Limb (tissue), 2 donors: ENCODE data around the gene ZNF579.

ENCODE experiments used
- DNase-seq, 2 donors: peaks; one replicate each; pipeline ENCODE4 v3.0.0-alpha.2; 2016; ENCODE audit errors: extremely low spot score in 2 of 2

Gene ZNF579

DNA sequence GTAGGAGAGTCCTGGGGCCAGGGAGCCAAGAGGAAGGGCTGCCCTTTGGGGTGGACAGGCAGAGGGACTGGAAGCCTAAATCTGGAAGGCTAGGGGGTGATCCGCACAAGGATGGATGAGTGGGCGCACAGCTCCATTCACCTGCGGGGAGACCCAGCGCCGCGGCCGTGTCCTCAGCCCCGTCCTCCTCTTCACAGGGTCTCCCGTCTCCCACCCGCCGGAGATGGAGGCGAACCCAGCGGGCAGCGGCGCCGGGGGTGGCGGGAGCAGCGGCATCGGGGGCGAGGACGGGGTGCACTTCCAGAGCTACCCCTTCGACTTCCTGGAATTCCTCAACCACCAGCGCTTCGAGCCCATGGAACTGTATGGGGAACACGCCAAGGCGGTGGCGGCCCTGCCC is 32.7 kb upstream of the ZNF579 start:
- DNase-seq, result no peak

- no peak for DNase-seq
Observed at GRCh38 chr19:55611983-55612645, 31.5 kb upstream of the ZNF579 start.

DNA sequence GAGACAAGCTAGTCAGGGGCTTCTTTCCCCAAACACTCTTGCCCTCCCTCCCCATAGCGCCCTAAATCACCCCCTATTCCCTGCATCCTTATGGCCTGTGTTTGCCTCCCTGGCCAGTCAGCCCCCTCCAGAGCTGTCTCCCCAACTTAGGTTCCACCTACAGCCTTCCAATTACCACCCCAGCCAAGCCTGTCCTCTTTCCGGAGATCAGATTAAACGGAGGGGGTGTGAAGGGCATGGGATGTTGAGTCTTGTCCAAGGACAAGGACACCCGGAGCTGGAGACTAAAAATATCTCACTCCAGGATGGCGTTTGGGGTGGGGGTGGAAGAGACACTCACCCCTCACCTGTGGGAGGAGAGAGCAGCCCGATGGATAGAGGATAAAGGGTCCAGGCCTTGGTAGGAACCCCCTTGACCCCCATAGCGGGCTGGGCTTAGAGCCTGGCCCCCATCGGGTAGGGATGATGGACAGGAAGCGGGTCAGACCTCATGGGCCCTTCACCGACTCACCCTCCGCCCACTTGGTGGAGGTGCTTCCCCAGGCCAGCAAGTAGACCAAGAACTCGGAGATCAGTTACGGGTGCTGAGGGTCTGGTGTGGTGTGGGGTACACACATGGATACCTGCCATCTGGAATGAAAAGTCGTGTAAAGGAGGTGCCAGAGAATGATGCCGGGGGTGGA is 30.8 kb upstream of the ZNF579 start:
- DNase-seq, result no peak

GRCh38 chr19:55609326-55609725 is 28.7 kb upstream of the ZNF579 start:
- no peak for DNase-seq

DNA sequence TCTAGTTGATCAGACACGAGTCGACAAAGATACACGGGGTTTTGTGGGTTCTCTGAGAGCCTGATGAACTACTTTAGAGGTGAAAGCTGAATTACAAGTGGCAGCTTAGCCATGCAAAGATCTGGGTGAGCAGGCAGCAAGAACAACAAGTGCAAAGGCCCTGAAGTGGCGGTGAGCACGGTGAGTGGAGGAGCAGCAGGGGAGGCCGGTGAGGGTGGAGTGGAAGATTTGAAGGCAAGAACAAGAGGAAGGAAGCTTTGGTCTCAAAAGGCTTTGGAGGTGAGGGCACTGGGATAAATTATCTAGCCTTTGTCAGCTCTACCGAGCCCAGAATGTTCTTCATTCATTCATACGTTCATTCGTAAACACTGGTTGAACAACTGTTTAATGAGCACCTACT is 26.2 kb upstream of the ZNF579 start:
- DNase-seq, result no peak

DNA sequence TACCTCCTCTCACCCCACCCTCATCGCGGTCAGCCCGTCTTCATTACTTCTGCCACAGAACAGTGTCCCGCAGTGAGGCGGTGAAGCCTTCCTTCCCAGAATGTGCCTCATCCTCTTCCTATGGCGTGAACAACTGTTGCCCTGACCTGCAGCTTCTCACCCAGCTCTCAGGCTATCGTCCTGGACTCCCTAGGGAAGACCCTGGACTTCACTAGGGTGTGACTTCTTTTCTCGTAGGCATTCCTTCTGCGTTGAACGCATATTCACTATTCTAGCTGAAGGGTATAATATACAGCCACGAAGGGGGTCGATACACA is 25.8 kb upstream of the ZNF579 start:
- no peak for DNase-seq

- peak; percentile 79 to 84 for DNase-seq
Observed at GRCh38 chr19:55605637-55606470, 25.2 kb upstream of the ZNF579 start, which contains the start of gene ZNF865. TSS of gene ZNF865 (plus strand) at chr19:55605647. CDS start at chr19:55613619, 7,972 bp downstream.

DNA sequence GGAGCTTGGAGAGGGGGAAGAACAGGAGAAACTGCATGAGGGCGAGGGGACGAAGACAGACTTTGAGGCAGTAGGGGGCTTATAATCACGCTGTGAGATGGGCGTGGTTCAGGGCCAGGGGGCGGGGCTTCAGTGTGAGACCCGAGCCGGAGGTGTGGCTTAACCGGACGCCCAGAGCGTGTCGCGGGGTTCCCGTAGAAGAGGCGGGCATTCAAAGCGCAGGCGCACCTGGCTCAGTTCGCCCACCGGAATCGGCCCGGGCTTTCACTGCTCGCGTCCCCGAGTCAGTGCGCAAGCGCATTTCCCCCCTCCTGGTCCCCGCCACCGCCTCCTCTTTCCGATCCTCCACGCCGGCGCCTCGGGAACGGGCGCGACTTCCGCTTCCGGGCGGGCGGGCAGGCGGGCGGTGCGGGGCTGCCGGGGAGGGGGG is 24.6 kb upstream of the ZNF579 start:
- DNase-seq, result peak; percentile 97 to 99

DNA sequence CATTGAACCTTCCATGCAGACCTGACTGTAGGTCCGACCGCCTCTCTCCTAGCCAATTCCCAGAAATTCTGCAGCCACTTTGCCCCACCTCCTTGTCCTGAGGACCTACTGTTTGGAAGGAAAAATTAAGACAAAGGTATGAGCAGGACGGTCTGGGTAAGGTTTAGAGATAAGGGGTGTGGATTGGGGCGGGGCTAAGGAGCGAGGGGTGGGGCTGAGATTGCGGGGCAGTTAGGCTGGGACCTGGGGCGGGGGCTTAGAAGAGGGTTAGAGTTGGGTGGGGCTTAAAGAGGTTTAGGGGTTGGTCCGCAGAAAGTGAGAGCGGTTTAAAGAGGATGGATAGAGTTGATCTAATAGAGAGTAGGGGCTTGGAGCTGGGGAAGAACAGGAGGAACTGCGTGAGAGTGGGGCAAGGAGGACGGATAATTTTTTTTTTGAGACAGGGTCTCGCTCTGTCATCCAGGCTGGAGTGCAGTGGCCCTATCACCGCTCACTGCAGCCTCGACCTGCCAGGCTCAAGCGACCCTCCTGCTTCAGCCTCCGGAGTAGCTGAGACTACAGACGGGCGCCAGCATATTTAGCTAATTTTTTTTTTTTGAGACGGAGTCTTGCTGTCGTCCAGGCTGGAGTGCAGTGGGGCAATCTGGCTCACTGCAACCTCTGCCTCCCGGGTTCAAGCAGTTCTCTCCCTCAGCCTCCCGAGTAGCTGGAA is 23.1 kb upstream of the ZNF579 start:
- DNase-seq, result no peak

DNA sequence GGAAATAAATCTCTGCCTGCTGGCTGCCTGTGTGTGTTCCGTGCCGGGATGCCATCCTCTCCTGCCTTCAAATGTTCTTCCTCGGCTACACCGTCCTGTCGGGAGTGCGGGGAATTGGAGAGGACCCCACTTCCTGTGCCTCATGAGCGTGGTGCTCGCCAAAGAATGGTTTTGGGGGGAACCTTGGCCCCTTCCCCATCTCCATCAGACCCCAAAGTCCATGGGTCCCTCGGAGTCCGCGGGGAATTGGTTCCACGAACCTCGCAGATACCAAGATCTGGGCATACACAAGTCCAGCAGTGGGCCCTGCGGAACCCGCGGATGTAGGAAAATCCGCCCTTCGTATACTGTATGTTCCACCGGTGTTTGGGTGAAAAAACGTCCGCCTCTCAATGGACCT is 22.5 kb upstream of the ZNF579 start:
- no peak for DNase-seq

GRCh38 chr19:55602104-55603001 is 21.7 kb upstream of the ZNF579 start:
- DNase-seq, result no peak

- DNase-seq, result no peak
Observed at GRCh38 chr19:55601084-55601483, 20.4 kb upstream of the ZNF579 start.

GRCh38 chr19:55600662-55601028 is 20.0 kb upstream of the ZNF579 start:
- no peak for DNase-seq

GRCh38 chr19:55599842-55600661 is 19.4 kb upstream of the ZNF579 start, which contains the start of gene ZNF524:
TSS of gene ZNF524 (plus strand) at chr19:55600288. CDS start at chr19:55602113, 1,825 bp downstream.
- DNase-seq, result peak; percentile 93 to 95

DNA sequence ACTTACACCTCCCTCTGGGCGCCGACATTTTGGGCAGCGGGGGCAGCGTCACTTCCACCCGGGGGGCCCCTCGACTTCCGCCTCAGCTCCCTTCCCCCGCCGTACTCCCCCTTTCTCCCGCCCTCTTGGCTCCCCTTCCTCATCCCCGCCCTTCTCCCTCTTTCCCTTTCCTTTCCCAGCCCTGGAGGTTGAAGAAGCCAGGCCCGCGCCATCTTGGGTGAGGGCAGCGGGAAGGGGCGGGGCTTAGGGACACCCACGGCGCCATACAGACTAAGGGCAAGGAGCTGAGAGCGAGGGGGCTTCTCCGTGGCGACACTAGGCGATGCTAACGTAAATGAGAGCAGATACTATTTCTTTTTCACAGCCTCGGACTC is 18.8 kb upstream of the ZNF579 start, which contains the start of gene FIZ1:
Gene FIZ1, minus strand, starts transcription at position 50 of the 374 bp plus-strand sequence. CDS start 1,652 bp downstream, outside the sequence.
- peak; percentile 99 for DNase-seq

- peak; percentile 85 to 97 for DNase-seq
Observed at GRCh38 chr19:55598719-55599467, 18.2 kb upstream of the ZNF579 start.

DNA sequence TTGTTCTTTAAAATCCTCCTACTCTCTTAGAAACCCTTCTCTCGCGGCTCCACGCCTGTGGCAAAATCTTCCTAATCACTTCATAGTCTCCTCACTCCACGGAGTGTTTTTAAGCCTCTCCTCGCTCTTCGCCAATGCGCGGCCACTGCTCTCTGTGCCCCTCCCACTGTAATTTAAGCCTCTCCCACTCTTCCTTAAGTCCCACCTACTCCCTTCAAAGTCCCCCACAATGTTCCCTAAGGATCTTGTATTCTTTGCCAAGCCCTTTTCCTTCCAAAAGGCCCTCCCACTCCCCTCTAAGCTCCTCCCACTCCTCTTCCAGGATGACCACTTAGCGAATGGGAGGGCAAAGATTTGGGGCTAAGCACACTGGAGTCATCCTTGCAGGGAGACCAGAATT is 17.4 kb upstream of the ZNF579 start:
- no peak for DNase-seq

- no peak for DNase-seq
Observed at GRCh38 chr19:55597501-55597921, 16.9 kb upstream of the ZNF579 start.

GRCh38 chr19:55596304-55596703 is 15.7 kb upstream of the ZNF579 start:
- no peak for DNase-seq
